ENCODE data around the gene OSBPL6.

The OSBPL6 gene

DNA sequence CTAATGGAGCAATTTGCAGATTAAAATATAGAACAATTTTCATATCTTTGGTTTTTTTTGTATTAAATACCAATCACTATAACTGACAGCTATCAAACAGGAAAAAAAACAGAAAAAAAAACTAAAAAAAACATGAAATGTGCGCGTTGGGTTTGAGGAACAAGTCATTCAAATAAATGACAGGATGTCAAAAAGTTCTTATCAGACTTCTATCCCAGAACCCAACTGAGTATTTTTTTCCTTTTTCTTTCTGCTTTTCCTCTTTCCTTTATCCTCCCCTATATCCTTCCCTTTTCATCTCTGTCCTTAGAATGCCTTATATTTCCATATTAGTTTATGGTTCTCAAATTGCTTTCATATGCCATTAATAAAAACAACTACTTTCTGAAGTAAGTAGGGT is 242.3 kb downstream of the OSBPL6 start:
- H3K9me3 ChIP-seq (replicated peaks; ENCODE audit: insufficient read depth, low read length): no peaks in the 10 kb centered on the region
- H3K27ac ChIP-seq (ENCODE audit: low read length): no peak overlapping the region
- no peaks in the 10 kb centered on the region for H4K20me1 ChIP-seq (ENCODE audit: insufficient read depth, low read length)
- no peaks in the 10 kb centered on the region for H3K9me2 ChIP-seq (replicated peaks; ENCODE audit: insufficient read depth, low read length)
- DNase-seq: no peak
- no peak overlapping the region for H3K4me2 ChIP-seq (ENCODE audit: low read depth, low read length)
- peaks cover 6% of the 10 kb centered on the region; the same call in 1 of the 2 replicates for H3K36me3 ChIP-seq (replicated peaks; ENCODE audit: insufficient read depth, low read length)
- no peak overlapping the region for H2AFZ ChIP-seq (ENCODE audit: low read length)
- no peak overlapping the region for H3K4me3 ChIP-seq (ENCODE audit: low read length)
- H3K4me1 ChIP-seq (ENCODE audit: low read length): no peaks in the 10 kb centered on the region
- no peaks in the 10 kb centered on the region for H3K27me3 ChIP-seq (replicated peaks; ENCODE audit: insufficient read depth, low read length)
- H3F3A ChIP-seq (ENCODE audit: insufficient read depth, low read length): no peaks in the 10 kb centered on the region
- TF ChIP-seq EZH2 (optimal IDR thresholded peaks at IDR 0.05; ENCODE audit: low read depth, low read length): no peak
- TF ChIP-seq CTCF (IDR thresholded peaks at IDR 0.05; ENCODE audit: low read length): no peak
- TF ChIP-seq EZH2phosphoT487 (IDR thresholded peaks at IDR 0.05; ENCODE audit: low read length): no peak
- H3K79me2 ChIP-seq (ENCODE audit: low read length): no peaks in the 10 kb centered on the region
- no peak overlapping the region for H3K9ac ChIP-seq (ENCODE audit: low read length)

DNA sequence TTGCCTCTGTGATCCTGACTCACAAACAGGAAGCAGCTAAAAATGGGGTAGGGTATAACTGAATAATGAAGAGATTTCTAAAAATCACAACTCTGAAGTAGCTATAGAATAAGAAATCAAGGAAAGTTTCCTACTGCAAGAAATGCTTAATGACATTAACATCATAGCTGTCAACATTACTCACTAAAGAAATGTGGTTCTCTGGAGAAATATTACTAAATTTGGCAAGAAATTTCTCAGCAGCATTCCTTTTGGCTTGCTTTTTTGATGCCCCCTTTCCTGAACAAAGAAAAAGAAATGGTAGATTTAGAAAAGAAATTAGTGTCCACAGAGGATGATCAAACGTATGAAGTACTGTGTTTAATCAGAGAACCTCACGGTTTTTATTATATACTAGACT is 247.1 kb downstream of the OSBPL6 start:
- Histone ChIP-seq H3K4me3 (ENCODE audit: low read length) (no peak overlapping the region), H3K27me3 (replicated peaks; ENCODE audit: insufficient read depth, low read length) (no peaks in the 10 kb centered on the region), H3K27ac (ENCODE audit: low read length) (no peak overlapping the region), H4K20me1 (ENCODE audit: insufficient read depth, low read length) (no peaks in the 10 kb centered on the region), H3K36me3 (replicated peaks; ENCODE audit: insufficient read depth, low read length) (peaks cover 1% of the 10 kb centered on the region; the same call in 1 of the 2 replicates), H3K4me2 (ENCODE audit: low read depth, low read length) (no peak overlapping the region), H2AFZ (ENCODE audit: low read length) (no peak overlapping the region), H3K9ac (ENCODE audit: low read length) (no peak overlapping the region), H3F3A (ENCODE audit: insufficient read depth, low read length) (no peaks in the 10 kb centered on the region), H3K4me1 (ENCODE audit: low read length) (no peaks in the 10 kb centered on the region), H3K9me2 (replicated peaks; ENCODE audit: insufficient read depth, low read length) (no peaks in the 10 kb centered on the region), H3K79me2 (ENCODE audit: low read length) (no peaks in the 10 kb centered on the region), H3K9me3 (replicated peaks; ENCODE audit: insufficient read depth, low read length) (no peaks in the 10 kb centered on the region)
- DNase-seq: no peak
- TF ChIP-seq EZH2phosphoT487 (IDR thresholded peaks at IDR 0.05; ENCODE audit: low read length): no peak
- TF ChIP-seq CTCF (IDR thresholded peaks at IDR 0.05; ENCODE audit: low read length): no peak
- no peak for TF ChIP-seq EZH2 (optimal IDR thresholded peaks at IDR 0.05; ENCODE audit: low read depth, low read length)

DNA sequence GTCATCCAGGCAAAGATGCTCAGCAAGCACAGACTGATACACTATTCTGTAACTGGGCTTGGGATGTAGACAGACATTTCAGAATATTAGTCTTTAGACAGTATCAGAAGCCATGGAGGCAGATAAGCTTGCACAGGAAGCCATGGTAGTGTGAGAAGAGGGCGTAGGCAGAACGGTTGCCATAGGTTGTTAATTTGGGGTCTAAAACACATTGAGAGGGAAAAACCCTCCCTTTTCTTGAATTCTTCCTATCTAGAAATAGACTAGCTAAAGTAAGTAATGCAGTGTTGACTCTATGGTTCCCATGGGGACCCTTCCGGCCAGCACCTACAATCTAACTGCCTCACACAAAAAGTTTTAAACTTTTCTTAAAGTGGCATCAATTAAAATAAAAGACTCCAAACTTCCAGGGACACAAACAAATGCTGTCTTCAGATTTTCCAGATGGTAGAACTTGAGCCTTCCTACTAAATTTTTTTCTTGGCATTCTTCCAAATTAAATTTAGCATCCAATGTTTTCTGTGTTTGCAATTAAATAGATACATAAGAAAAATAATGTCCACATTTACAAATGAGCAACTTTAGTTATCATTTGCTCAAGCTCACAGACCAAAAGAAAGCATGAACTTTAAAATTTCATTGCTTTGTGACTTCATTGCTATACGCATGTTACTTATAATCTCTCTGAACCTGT is 254.8 kb downstream of the OSBPL6 start:
- H3F3A ChIP-seq (ENCODE audit: insufficient read depth, low read length): peaks cover 17% of the 10 kb centered on the region
- H3K4me3 ChIP-seq (ENCODE audit: low read length): peak overlapping the region; percentile 94
- no peaks in the 10 kb centered on the region for H3K9me3 ChIP-seq (replicated peaks; ENCODE audit: insufficient read depth, low read length)
- H3K4me2 ChIP-seq (ENCODE audit: low read depth, low read length): peak overlapping the region; percentile 90
- peak overlapping the region; percentile 95; the same call in 1 of the 2 replicates for H3K9ac ChIP-seq (ENCODE audit: low read length)
- H3K9me2 ChIP-seq (replicated peaks; ENCODE audit: insufficient read depth, low read length): no peaks in the 10 kb centered on the region
- no peak for DNase-seq
- H2AFZ ChIP-seq (ENCODE audit: low read length): no peak overlapping the region
- TF ChIP-seq CTCF (IDR thresholded peaks at IDR 0.05; ENCODE audit: low read length): no peak
- H4K20me1 ChIP-seq (ENCODE audit: insufficient read depth, low read length): no peaks in the 10 kb centered on the region
- H3K36me3 ChIP-seq (replicated peaks; ENCODE audit: insufficient read depth, low read length): 0 out of 2 replicates have a peak, but pooled peaks cover 5% of the 10 kb centered on the region
- H3K27me3 ChIP-seq (replicated peaks; ENCODE audit: insufficient read depth, low read length): no peaks in the 10 kb centered on the region
- H3K79me2 ChIP-seq (ENCODE audit: low read length): peaks cover 29% of the 10 kb centered on the region
- H3K27ac ChIP-seq (ENCODE audit: low read length): peak overlapping the region; percentile 95; the same call in 1 of the 2 replicates
- H3K4me1 ChIP-seq (ENCODE audit: low read length): peaks cover 14% of the 10 kb centered on the region
